CD4-positive, alpha-beta T cell treated with Interferon gamma for 1 hour (primary cell): Measurements from ENCODE around the gene ADNP2.
A peak's percentile ranks its signal among the peaks of the same experiment; 100 is the strongest.

Experiments
- DNase-seq: peaks from one replicate; pipeline ENCODE4 v3.0.0-alpha.2; 2020

The ADNP2 gene

DNA sequence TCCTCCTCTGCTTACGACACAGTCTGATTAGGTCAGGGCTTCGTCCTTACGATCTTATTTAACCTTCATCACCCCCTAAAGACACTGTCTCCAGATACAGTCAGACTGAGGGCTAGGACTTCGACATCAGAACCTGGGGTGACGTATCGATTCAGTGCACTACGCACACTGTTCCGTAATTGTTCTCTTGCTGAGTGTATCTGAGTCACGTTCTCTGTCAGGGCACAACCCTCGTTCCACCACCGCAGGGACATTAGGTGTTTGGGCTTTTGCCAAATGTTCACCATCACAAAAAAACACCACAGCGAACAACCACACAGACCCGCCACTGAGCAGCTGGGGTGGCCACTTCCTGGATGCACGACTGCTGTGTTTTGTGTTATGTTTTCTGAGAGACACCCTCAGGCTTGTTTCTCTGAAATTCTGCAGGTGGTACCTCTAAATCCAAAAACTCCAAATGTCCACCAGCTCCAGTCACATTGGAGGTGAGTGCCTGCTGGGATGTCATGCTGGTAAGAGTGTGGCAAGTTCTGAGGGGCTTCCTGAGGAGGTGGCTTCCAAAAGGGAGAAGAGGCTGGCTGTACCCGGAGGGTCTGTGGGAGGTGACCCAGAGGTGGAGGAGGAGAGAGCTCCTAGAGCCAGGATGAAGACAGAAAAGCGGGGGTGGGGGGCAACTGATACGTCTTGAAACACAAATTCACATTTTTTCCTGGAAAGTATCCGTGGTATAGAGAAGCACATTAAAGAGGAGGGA, 66.6 kb downstream of the ADNP2 start:
- peak; percentile 69 for DNase-seq

- no peak for DNase-seq
These were observed 67.4 kb downstream of the ADNP2 start for GRCh38 chr18:80176334-80177073.

- no peak for DNase-seq
These were observed 68.1 kb downstream of the ADNP2 start for GRCh38 chr18:80177128-80177527.

DNA sequence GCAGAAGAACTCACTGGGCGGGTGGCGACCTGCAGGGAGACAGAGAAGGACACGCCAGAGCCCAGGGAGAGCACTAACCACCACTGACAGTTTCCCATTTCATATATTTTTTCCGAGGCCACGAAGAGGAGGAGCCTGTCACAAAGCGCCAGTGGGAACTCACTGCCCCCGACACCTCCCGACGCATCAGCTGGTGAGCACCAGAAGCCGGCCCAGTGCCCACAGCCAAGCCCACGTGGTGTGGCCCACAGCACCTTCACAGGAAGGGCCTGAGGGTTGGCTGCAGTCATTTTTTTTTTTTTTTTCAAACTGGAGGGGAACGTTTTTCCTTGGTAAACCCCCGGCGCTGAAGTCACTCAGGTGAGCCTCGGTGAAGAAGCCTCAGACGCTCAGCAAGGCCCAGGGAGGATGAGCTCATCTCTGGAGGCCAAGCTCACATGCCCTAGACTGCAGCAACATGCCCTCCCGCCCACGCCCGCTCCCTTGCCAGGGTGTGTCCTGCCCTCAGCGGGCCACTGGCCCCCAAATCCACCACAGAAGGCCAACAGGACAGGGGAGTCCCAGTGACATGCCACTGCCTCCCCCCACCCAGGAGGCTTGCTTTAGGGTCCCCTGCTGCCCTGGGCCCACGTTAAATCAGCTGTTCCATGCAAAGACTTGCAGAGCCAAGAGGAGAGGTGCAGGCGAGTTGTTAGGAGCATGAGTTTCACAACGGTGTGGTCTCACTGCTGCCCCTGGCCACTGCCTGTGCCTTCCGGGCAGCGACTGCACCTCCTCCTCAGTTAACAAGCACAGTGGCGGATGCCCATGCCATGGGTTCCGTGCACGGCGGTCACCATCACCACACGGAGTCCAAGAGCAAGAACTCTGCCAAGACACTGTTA, 70.1 kb downstream of the ADNP2 start:
- no peak for DNase-seq

GRCh38 chr18:80179857-80180558, 70.9 kb downstream of the ADNP2 start:
- DNase-seq, result no peak

DNA sequence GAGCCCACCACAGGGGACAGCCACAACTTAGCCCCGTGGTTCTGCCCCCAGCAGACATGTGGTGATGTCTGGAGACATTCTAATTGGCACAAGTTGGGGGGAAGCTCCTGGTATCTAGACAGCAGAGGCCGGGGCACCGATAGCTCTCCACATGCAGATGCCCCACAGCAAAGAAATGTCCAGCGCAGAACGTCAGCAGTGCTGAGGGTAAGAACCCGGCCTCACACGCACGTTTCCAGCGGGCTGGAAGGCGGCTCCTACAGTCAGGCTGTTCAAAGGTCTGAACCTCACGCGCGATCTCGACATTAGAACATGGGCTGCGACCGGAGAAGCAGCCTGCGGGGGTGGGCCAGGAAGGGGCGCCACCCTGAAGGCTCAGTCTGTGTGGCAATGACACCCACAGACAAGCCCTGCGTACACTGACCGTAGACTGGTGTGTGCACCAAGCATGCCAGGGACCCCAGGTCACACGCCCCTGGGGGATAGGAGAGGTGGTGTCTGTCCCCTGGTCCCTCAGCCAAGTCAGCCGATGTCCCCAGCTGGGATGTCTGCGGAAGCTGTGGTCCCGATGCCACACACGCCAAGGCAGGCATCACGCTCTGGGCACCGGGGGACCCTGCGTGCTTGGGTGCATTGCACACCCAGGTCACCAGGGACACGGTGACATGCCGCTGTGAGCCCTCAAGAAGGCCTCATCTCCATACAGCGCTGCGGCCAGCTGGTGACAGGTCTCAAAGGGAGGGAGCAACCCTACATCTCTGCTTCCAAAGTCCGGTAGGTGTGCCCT, 71.9 kb downstream of the ADNP2 start:
- DNase-seq, result no peak

DNA sequence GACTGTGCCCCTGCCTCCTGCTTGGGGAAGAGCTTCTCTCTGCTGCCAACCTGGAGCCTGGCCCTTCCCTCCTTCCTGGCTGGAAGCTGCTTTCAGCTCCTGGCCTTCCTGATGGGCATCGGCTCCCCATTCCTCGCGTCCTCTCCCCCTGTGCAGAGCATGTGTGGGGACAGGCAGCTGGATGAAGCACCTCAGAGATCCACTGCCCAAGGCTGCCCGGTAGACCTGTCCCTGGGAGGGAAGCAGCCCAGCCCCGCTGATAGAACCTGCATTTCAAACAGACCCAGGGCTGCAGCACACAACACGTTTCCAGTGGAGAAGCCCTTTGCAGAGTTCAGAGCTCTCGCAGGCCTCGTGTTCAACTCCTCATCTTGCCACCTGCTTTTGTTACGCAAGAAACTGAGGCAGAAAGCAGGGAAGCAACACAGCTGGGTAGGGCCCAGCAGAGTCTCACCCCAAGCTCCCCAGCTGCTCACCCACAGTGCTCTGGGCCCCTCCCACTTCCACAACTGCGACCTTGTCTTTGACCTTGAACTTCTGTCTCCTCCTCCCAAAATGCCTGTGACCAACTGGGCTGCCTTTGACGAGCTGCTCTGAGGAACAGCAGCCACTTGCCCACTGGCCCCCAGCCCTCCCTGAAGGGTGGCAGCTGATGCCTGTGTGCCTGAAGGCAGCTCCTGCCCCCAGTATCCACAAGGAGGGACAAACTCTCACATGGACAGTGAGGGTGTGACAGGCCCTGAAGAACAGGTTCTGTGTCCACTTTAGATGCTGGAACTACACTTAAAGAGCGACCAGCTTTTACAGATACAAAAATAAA, 72.8 kb downstream of the ADNP2 start:
- DNase-seq, result no peak

DNA sequence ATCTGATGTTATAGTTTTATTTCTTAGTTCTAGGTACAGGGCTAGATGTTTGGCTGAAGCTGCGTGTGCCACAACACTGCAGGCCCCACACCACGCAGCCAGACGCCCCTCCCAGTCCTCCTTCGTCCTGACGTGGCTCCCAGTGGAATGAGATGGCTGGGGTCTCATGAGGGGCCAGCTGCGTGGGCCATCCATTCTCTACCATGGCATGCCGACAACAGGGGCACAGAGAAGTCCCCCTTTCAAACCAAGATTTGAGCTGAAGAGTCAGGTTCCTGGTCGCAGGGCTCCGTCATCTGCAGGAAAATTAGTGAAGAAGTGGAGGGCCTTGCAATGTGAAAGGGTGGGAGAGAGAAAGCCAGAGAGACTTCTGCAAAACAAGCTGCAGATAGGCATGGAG, 73.8 kb downstream of the ADNP2 start:
- no peak for DNase-seq

- no peak for DNase-seq
These were observed 74.4 kb downstream of the ADNP2 start for GRCh38 chr18:80183273-80184050.

GRCh38 chr18:80184243-80184772, 75.2 kb downstream of the ADNP2 start:
- no peak for DNase-seq

GRCh38 chr18:80185545-80185944, 76.5 kb downstream of the ADNP2 start:
- no peak for DNase-seq

GRCh38 chr18:80187956-80188642, 79.0 kb downstream of the ADNP2 start:
- no peak for DNase-seq

DNA sequence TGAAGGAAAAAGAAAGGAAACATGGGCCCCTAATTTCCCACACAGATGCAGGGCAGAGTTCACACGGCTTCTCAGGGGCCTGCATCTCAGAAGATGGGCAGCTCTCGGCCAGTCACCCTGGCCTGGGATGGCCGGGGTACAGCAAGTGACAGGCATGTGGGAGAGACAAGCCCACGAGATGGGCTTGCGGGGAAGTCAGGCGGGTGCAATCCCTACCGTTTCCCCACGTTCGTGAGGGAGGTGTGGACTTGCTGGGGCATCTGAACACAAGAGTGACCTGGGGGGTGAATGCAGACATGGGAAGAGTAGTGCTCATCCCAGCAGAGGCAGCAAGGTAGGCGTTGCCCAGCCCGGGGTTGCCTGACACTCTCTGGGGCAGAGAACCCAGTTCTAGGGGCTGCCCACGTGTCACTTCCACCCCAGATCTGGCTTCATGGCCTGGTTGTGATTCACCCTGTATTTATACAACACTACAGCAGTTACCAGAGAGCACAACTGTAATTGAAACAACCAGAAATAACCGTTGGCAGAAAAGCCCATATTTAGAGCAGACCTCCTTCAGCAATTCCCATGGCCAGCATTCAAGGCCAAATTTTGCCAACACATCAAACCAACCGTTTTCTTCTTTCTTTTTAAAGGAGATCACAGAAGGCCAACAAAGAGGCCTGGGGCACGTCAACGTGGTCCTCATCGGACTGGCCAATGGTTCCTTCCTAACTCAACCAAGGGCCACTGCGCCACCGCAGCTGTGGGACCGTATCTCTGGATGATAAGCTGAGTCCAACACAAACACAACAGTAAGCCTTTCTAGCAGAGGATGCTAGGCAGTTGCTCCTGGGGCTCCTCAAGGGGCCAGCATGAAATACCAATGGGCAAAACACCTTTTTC, 79.8 kb downstream of the ADNP2 start:
- DNase-seq, result no peak

GRCh38 chr18:80189531-80189865, 80.4 kb downstream of the ADNP2 start:
- no peak for DNase-seq
